DND-41 (cell line): ENCODE measurements around the gene ARHGAP24.

Source experiments
- CTCF ChIP-seq: IDR thresholded peaks from 2 replicates; pipeline ENCODE4 v1.5.1; 2012; ENCODE audit warnings: borderline replicate concordance, low read length, moderate library complexity, mild to moderate bottlenecking; ENCODE audit not compliant: poor library complexity, severe bottlenecking; ENCODE audit errors: extremely low read depth
- EZH2 ChIP-seq: IDR thresholded peaks from 3 replicates; pipeline ENCODE4 v1.6.1; 2012; ENCODE audit warnings: borderline replicate concordance, low read depth, mild to moderate bottlenecking, moderate library complexity, low read length, inconsistent platforms; ENCODE audit not compliant: severe bottlenecking

- TF ChIP-seq CTCF (no peak), EZH2 (no peak)
Observed at GRCh38 chr4:86050496-86050895, 575.5 kb downstream of the ARHGAP24 start.
